ENCODE results near the gene GBP4. TPM values are rescaled to one million over a fixed set of nuclear protein-coding genes. Genes with fewer than 3 reads are reported as not detected.

Gene GBP4
- polyA plus RNA-seq, 3 donors = 10.3 to 17.4 (median 13.0) TPM

GRCh38 chr1:89151047-89151446 is 47.7 kb downstream of the GBP4 start:
- Mint-ChIP-seq H3K9me3 (peaks cover 0 to 4% (median 1%) of the 10 kb centered on the region in 7 donors), H3K4me3 (no peak overlapping the region), H3K36me3 (no peaks in the 10 kb centered on the region), H3K4me1 (peaks cover 4% of the 10 kb centered on the region), H3K27ac (peak overlapping the region in 2 of 7 donors; percentile 23 to 78), H3K27me3 (ENCODE audit: low read depth in 3 of 3) (peaks cover 0 to 2% (median 0%) of the 10 kb centered on the region in 3 donors)
- no peaks in the 10 kb centered on the region for H3K79me2 ChIP-seq (ENCODE audit: insufficient read depth, low read length)
- no peaks in the 10 kb centered on the region for H3K9me3 ChIP-seq (replicated peaks in 1 of 2; ENCODE audit: control insufficient read depth in 1 of 2, insufficient read depth in 1 of 2, low read length in 2 of 2)
- no CpG with 5 or more reads among the region's 1 CpG for WGBS (ENCODE audit: insufficient coverage)
- no peak overlapping the region for H3K27ac ChIP-seq (ENCODE audit: low read depth in 1 of 2, low read length in 2 of 2)
- H3K27me3 ChIP-seq (ENCODE audit: control insufficient read depth in 2 of 2, insufficient read depth in 2 of 2, low read length in 2 of 2) = no peaks in the 10 kb centered on the region
- H3K4me2 ChIP-seq (replicated peaks; ENCODE audit: extremely low read depth, low read length, poor library complexity, severe bottlenecking) = no peak overlapping the region
- TF ChIP-seq, protein P1, sequence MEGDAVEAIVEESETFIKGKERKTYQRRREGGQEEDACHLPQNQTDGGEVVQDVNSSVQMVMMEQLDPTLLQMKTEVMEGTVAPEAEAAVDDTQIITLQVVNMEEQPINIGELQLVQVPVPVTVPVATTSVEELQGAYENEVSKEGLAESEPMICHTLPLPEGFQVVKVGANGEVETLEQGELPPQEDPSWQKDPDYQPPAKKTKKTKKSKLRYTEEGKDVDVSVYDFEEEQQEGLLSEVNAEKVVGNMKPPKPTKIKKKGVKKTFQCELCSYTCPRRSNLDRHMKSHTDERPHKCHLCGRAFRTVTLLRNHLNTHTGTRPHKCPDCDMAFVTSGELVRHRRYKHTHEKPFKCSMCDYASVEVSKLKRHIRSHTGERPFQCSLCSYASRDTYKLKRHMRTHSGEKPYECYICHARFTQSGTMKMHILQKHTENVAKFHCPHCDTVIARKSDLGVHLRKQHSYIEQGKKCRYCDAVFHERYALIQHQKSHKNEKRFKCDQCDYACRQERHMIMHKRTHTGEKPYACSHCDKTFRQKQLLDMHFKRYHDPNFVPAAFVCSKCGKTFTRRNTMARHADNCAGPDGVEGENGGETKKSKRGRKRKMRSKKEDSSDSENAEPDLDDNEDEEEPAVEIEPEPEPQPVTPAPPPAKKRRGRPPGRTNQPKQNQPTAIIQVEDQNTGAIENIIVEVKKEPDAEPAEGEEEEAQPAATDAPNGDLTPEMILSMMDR (IDR thresholded peaks at IDR 0.05) = no peak
- H3K36me3 ChIP-seq (replicated peaks in 1 of 2; ENCODE audit: control insufficient read depth in 1 of 2, insufficient read depth in 2 of 2, low read length in 2 of 2) = no peaks in the 10 kb centered on the region
- H4K20me1 ChIP-seq (ENCODE audit: insufficient read depth, low read length) = no peaks in the 10 kb centered on the region
- no peak overlapping the region for H3K9ac ChIP-seq (ENCODE audit: insufficient read depth, low read length, poor library complexity, severe bottlenecking)
- no peaks in the 10 kb centered on the region for H3K4me1 ChIP-seq (ENCODE audit: control insufficient read depth in 1 of 2, insufficient read depth in 2 of 2, low read length in 2 of 2)
- no peak overlapping the region for H2AFZ ChIP-seq (ENCODE audit: insufficient read depth, low read depth, low read length, poor library complexity, severe bottlenecking)
- intact Hi-C loops (cut with micrococcal nuclease) = no loop called here
- DNase-seq = no peak
- H3K4me3 ChIP-seq (replicated peaks in 1 of 3; ENCODE audit: low read depth in 2 of 3, low read length in 3 of 3) = no peak overlapping the region

DNA sequence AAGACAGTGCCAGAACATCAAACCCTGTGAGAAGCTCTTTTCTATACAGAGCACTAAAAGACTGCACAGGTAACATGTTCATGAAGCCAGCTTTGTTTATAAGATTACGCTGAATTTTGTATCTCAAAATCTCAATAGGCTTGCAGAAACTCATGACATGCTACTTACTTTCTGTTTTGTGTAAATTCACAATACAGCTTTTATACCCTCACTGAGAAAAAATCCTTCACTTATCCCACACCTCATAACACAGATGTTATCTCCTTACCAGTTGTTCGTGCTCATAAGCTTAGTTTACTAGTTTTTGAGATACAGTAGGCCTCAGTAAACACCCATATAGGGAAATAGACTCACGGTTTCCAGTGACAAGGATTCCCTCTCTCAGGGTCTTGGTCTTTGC is 48.8 kb downstream of the GBP4 start:
- TF ChIP-seq, protein P1 (IDR thresholded peaks at IDR 0.05) = no peak
- no peak overlapping the region for H3K4me3 ChIP-seq (replicated peaks in 1 of 3; ENCODE audit: low read depth in 2 of 3, low read length in 3 of 3)
- intact Hi-C loops (cut with micrococcal nuclease) = no loop called here
- H3K36me3 ChIP-seq (replicated peaks in 1 of 2; ENCODE audit: control insufficient read depth in 1 of 2, insufficient read depth in 2 of 2, low read length in 2 of 2) = no peaks in the 10 kb centered on the region
- Mint-ChIP-seq H3K4me3 (no peak overlapping the region), H3K4me1 (peaks cover 4% of the 10 kb centered on the region), H3K9me3 (no peaks in the 10 kb centered on the region), H3K36me3 (no peaks in the 10 kb centered on the region), H3K27ac (no peak overlapping the region), H3K27me3 (ENCODE audit: low read depth in 3 of 3) (peaks cover 0 to 2% (median 0%) of the 10 kb centered on the region in 3 donors)
- H2AFZ ChIP-seq (ENCODE audit: insufficient read depth, low read depth, low read length, poor library complexity, severe bottlenecking) = no peak overlapping the region
- H3K4me1 ChIP-seq (ENCODE audit: control insufficient read depth in 1 of 2, insufficient read depth in 2 of 2, low read length in 2 of 2) = no peaks in the 10 kb centered on the region
- H3K79me2 ChIP-seq (ENCODE audit: insufficient read depth, low read length) = no peaks in the 10 kb centered on the region
- no peak for DNase-seq
- H3K4me2 ChIP-seq (replicated peaks; ENCODE audit: extremely low read depth, low read length, poor library complexity, severe bottlenecking) = no peak overlapping the region
- H3K27me3 ChIP-seq (ENCODE audit: control insufficient read depth in 2 of 2, insufficient read depth in 2 of 2, low read length in 2 of 2) = no peaks in the 10 kb centered on the region
- no peaks in the 10 kb centered on the region for H3K9me3 ChIP-seq (replicated peaks in 1 of 2; ENCODE audit: control insufficient read depth in 1 of 2, insufficient read depth in 1 of 2, low read length in 2 of 2)
- no peak overlapping the region for H3K9ac ChIP-seq (ENCODE audit: insufficient read depth, low read length, poor library complexity, severe bottlenecking)
- H4K20me1 ChIP-seq (ENCODE audit: insufficient read depth, low read length) = no peaks in the 10 kb centered on the region
- no CpG with 5 or more reads among the region's 3 CpGs for WGBS (ENCODE audit: insufficient coverage)
- H3K27ac ChIP-seq (ENCODE audit: low read depth in 1 of 2, low read length in 2 of 2) = no peak overlapping the region
